ENCODE data around the gene RRAS2.
"Not testable (repeated sequence)": the region's sequence is repeated elsewhere in the genome, so short reads cannot be mapped to it uniquely, and the experiment has no call there.

Gene RRAS2

DNA sequence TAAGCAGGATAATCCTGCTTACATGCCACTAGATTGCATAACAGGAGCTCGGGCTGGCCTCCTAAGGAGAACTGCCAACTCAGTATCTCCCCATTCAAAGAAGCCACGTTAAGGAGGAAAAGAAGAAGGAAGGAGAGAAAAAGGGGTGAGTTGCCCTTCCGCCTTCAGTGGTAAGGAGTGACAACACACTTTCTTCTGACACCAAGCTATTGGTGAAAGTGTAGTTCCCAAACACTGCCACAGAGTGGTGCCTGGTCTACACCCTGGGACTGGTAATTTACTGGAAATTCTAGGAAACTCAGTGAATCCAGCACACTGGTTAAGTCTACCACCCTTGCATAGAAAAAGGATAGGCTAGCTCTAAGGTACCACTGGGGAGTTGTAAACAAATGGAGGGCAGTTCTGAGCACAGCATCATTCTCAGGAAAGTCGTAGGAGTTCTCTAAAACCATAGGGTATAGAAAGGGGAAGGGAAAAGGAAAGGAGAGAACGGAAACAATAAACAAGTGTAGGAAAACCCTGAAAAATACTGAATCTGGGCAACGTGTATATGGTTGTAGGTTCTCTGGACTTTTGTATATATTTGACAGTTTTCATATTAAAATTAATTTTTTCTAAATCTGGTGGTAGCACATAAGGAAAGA, 58.2 kb downstream of the RRAS2 start:
- H3K4me3 ChIP-seq (ENCODE audit: low read depth, low read length): no peak overlapping the region
- TF ChIP-seq, protein P1, sequence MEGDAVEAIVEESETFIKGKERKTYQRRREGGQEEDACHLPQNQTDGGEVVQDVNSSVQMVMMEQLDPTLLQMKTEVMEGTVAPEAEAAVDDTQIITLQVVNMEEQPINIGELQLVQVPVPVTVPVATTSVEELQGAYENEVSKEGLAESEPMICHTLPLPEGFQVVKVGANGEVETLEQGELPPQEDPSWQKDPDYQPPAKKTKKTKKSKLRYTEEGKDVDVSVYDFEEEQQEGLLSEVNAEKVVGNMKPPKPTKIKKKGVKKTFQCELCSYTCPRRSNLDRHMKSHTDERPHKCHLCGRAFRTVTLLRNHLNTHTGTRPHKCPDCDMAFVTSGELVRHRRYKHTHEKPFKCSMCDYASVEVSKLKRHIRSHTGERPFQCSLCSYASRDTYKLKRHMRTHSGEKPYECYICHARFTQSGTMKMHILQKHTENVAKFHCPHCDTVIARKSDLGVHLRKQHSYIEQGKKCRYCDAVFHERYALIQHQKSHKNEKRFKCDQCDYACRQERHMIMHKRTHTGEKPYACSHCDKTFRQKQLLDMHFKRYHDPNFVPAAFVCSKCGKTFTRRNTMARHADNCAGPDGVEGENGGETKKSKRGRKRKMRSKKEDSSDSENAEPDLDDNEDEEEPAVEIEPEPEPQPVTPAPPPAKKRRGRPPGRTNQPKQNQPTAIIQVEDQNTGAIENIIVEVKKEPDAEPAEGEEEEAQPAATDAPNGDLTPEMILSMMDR (conservative IDR thresholded peaks at IDR 0.05; ENCODE audit: low read depth, low read length): peak; percentile 93
- peak; percentile 88 for DNase-seq (ENCODE audit: low read depth)

DNA sequence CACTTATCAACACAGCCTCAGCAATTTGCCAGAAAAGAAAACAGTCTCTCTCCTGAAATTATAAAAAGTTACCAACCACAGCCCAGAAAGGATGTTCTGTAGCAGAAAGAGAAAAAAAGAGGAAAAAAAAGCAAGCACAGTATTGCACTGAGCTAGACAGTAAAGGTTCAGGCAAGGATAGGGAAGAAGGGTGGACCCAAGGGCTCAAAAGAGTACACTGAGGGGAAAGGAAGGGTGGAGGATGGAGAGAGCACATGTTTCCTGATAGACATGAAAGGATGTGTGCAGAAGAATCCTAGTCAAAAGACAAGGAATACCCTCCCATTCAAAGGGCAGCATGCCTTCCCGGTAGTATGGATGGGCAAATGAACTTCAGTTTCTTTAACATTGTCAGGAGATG, 59.1 kb downstream of the RRAS2 start:
- TF ChIP-seq, protein P1 (conservative IDR thresholded peaks at IDR 0.05; ENCODE audit: low read depth, low read length): no peak
- DNase-seq (ENCODE audit: low read depth): peak; percentile 47
- H3K4me3 ChIP-seq (ENCODE audit: low read depth, low read length): no peak overlapping the region

DNA sequence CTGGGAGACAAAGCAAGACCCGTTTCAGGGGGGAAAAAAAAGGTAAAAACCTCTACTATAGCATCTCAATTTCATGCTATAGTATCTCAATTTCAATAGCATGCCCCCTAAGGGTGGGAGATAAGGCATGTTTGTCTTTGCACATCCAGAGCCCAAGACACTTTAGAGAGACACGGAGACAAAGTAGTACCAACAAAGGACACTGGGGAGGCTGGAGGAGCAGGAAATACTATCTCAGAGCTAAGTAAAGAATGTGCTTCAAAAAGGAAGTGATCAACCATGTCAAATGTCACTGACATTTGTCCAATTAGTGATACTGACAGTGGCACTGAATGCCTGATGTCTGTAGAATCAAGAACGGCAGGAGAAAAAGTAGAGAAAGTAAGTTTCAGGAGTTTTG, 68.6 kb downstream of the RRAS2 start:
- no peak overlapping the region for H3K4me3 ChIP-seq (ENCODE audit: low read depth, low read length)
- DNase-seq (ENCODE audit: low read depth): no peak
- TF ChIP-seq, protein P1 (conservative IDR thresholded peaks at IDR 0.05; ENCODE audit: low read depth, low read length): no peak

DNA sequence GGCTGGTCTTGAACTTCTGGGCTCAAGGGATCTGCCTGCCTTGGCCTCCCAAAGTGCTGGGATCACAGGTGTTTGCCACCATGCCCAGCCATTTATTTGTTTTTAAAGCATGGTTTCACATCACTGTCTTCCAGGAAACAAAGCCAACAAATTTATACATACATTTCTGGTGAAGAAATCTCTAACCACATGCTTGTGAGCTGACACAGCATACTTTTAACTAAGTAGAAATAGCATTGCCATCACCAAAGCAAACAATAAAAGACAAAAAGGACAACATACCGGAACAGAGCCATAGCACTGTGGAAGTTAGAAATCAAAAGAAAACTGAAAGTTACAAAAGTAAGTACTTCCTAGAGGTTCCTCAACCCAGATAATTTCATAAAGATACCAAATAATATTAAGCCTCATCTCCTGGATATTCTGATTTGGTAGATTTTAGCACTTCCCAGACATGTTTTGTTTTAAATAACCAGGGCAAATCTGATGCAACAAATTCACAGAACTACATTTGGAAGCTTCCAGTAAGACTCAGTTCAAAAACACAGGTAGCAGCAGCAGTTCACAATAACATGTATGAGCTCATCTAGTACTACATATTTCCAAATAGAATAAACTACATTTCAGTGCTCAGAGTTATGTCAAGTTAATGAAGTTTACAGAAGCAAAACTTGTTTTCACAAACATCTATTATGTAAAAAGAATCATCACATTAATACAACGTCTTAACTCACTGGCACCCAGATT, 70.6 kb downstream of the RRAS2 start:
- TF ChIP-seq, protein P1 (conservative IDR thresholded peaks at IDR 0.05; ENCODE audit: low read depth, low read length): no peak
- peak; percentile 93 for DNase-seq (ENCODE audit: low read depth)
- peak overlapping the region; percentile 2 for H3K4me3 ChIP-seq (ENCODE audit: low read depth, low read length)

DNA sequence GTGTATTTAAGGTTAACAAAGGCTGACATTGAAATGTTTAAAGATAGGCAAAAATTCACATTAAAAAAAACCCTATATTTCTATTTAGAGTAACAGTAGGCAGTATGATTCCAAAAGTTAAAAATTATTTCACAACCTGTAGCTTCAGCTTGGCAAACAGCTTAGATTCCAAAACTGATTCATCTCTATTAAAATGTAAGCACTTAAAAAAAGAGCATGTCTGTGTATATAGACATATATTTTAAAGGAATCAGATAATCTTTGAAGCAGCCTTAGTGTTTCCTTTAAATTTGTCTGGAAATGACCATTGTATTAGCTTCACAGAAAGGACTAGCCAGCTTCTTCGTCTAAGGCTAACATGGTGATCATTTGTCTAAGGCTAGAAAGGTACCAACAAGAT, 80.1 kb downstream of the RRAS2 start:
- H3K4me3 ChIP-seq (ENCODE audit: low read depth, low read length); DNase-seq (ENCODE audit: low read depth): not testable (repeated sequence)

DNA sequence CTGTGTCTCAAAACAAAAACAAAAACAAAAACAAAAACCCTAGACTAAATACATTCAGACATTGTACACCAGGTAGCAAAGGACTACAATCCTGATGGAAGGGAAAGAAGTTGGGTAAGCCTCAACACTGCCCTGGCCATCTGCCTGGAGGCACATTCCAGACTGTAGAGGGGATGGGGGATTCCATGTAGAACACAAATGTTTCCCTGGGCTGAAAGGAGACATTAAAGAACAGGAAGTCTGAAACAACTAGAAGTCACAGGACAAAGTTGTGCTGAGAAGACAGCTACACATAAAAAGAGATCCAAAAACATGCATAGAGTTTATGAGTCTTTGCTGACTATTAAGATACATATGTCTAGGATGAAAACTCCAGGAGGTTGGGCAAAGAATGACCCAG, 83.9 kb downstream of the RRAS2 start:
- DNase-seq (ENCODE audit: low read depth): peak; percentile 86
- TF ChIP-seq, protein P1 (conservative IDR thresholded peaks at IDR 0.05; ENCODE audit: low read depth, low read length): peak; percentile 28
- H3K4me3 ChIP-seq (ENCODE audit: low read depth, low read length): no peak overlapping the region

DNA sequence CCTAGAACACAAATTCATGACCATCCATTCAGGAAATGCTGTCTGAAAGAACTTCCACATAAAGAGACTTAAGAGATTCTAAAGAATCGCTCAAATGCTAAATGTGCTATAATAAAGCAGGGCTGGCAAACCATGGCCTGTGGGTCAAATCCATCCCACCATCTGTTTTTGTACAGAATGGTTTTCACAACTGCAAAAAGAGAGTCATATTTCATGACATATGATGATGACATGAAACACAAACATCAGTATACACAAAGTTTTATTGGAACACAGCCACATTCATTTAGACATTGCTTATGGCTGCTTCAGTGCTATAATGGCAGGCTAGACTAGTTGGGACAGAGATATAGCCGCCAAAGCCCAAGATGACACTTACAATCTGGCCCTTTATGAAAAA, 85.1 kb downstream of the RRAS2 start:
- TF ChIP-seq, protein P1 (conservative IDR thresholded peaks at IDR 0.05; ENCODE audit: low read depth, low read length): no peak
- peak; percentile 57 for DNase-seq (ENCODE audit: low read depth)

More for the DNA sequence above, 85.1 kb downstream of the RRAS2 start:
- no peak overlapping the region for H3K4me3 ChIP-seq (ENCODE audit: low read depth, low read length)
